ENCODE results near the gene MOB4.
"Not testable (repeated sequence)": the region's sequence is repeated elsewhere in the genome, so short reads cannot be mapped to it uniquely, and the experiment has no call there.

MOB4 gene

DNA sequence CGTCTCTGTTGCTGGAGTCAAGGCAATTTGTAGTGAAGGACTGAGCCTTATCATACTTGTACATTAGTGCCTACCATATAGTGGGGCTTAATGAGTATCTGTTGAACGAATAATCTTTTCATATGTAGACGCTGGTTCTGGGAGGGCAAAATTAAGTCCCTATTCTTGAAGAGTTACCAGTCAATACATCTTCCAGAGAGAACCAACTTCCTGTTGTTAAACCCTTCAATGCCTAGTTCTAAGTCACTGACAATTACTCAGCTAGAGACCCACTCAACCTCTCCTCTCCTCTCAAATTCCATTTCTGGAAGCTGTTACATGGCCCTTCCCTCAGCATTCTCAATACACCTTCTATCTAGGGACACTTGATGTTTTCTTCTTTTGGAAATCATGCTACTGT, 1.1 kb upstream of the MOB4 start:
- Histone ChIP-seq H3K9ac (ENCODE audit: low read depth, low read length) (no peak overlapping the region), H3K9me3 (ENCODE audit: control insufficient read depth, insufficient read depth, low read length) (no peaks in the 10 kb centered on the region), H3K4me1 (ENCODE audit: control insufficient read depth, insufficient read depth, low read length) (peaks cover 14% of the 10 kb centered on the region), H3K36me3 (ENCODE audit: control insufficient read depth, insufficient read depth, low read length) (no peaks in the 10 kb centered on the region), H3K4me3 (ENCODE audit: low read depth, low read length) (peak overlapping the region; percentile 94), H3K27ac (ENCODE audit: low read depth, low read length) (peak overlapping the region; percentile 85), H3K27me3 (ENCODE audit: control insufficient read depth, insufficient read depth, low read length) (no peaks in the 10 kb centered on the region)

DNA sequence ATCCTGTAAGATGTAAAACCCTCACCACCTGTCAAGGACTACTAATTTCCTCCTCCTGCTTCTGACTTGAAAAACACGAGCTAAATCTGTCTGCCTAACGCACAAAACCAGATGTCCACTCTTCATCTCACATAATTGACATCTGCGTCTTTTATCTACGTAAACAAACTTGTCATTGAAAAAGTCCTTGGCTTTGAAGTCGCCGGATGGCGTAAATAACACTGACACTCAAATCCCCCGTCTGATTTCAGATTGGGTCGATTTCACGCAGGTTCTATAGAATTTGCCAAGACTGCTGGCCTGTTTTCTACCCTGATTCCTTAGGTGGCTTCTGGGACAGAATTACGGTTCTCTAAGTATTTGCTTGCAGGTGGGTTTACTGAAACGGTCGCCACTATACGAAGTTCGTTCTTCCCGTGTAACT, 539 bp upstream of the MOB4 start:
- H3K4me3 ChIP-seq (ENCODE audit: low read depth, low read length), result peak overlapping the region; percentile 94
- H3K4me1 ChIP-seq (ENCODE audit: control insufficient read depth, insufficient read depth, low read length), result peaks cover 14% of the 10 kb centered on the region
- no peaks in the 10 kb centered on the region for H3K36me3 ChIP-seq (ENCODE audit: control insufficient read depth, insufficient read depth, low read length)
- no peaks in the 10 kb centered on the region for H3K9me3 ChIP-seq (ENCODE audit: control insufficient read depth, insufficient read depth, low read length)
- H3K9ac ChIP-seq (ENCODE audit: low read depth, low read length), result peak overlapping the region; percentile 43
- no peaks in the 10 kb centered on the region for H3K27me3 ChIP-seq (ENCODE audit: control insufficient read depth, insufficient read depth, low read length)
- peak overlapping the region; percentile 85 for H3K27ac ChIP-seq (ENCODE audit: low read depth, low read length)

DNA sequence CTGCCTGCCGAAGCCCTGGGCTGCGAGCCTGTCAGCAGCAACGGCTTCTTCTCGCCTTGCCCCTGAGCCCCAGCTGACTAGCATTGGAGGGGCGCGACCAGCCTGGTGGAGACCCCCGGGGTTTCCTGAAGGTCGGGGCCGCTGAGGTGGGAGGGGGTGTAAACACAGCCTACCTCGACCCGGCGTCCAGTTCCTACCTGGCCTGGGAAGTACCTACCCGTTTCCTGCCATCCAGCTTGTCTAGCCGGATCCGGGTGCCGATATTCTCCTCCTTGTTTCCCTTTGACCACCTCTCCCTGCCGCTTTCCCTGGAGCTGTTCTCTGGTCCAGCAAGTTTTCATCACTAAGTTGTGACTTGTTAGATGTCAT, 511 bp downstream of the MOB4 start:
- peak overlapping the region; percentile 94 for H3K4me3 ChIP-seq (ENCODE audit: low read depth, low read length)
- no peaks in the 10 kb centered on the region for H3K9me3 ChIP-seq (ENCODE audit: control insufficient read depth, insufficient read depth, low read length)
- H3K9ac ChIP-seq (ENCODE audit: low read depth, low read length), result peak overlapping the region; percentile 86
- H3K27ac ChIP-seq (ENCODE audit: low read depth, low read length), result peak overlapping the region; percentile 85
- H3K36me3 ChIP-seq (ENCODE audit: control insufficient read depth, insufficient read depth, low read length), result no peaks in the 10 kb centered on the region
- H3K4me1 ChIP-seq (ENCODE audit: control insufficient read depth, insufficient read depth, low read length), result peaks cover 14% of the 10 kb centered on the region
- no peaks in the 10 kb centered on the region for H3K27me3 ChIP-seq (ENCODE audit: control insufficient read depth, insufficient read depth, low read length)

DNA sequence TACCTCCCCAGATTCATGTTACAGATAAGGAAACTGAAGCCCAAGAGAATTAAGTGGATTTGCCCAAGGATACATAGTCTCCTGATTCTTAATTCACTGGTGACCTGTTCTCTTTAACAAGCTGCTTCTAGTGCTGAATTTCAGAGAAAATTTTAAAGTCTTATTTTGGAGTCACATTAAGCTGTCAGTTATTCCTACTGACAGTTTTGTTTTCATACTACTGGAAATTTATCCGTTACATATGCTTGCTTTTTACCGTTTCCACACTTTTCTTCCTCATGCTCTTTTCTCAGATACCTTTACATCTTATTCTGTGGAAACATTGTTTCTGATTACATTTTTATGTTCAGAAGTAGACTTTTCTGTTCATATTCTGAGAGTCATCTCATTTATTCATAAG, 1.3 kb downstream of the MOB4 start:
- Histone ChIP-seq H3K4me1 (ENCODE audit: control insufficient read depth, insufficient read depth, low read length) (peaks cover 14% of the 10 kb centered on the region), H3K27me3 (ENCODE audit: control insufficient read depth, insufficient read depth, low read length) (no peaks in the 10 kb centered on the region), H3K9me3 (ENCODE audit: control insufficient read depth, insufficient read depth, low read length) (no peaks in the 10 kb centered on the region), H3K27ac (ENCODE audit: low read depth, low read length) (no peak overlapping the region), H3K9ac (ENCODE audit: low read depth, low read length) (no peak overlapping the region), H3K36me3 (ENCODE audit: control insufficient read depth, insufficient read depth, low read length) (no peaks in the 10 kb centered on the region), H3K4me3 (ENCODE audit: low read depth, low read length) (peak overlapping the region; percentile 94)

DNA sequence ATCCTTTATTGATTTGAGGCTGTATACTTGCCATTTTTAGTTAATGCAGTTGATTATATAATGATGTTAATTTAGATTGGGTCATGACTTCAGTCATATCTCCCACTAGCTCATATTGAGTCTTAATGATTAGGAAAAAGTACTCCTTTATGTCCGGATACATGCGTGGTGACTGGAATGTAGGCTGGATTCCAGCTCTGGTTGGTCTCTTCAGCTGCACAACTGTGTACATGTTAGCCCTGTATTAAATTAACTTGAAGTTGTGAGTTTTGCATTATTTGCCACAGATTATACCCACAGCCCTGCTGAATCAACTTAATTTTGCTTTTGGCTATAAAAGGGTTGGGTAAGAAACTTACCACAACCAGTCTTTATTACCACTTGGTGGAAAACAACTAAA, 22.5 kb downstream of the MOB4 start:
- Histone ChIP-seq H3K27ac (ENCODE audit: low read depth, low read length) (no peak overlapping the region), H3K36me3 (ENCODE audit: control insufficient read depth, insufficient read depth, low read length) (peaks cover 73% of the 10 kb centered on the region), H3K4me1 (ENCODE audit: control insufficient read depth, insufficient read depth, low read length) (no peaks in the 10 kb centered on the region), H3K4me3 (ENCODE audit: low read depth, low read length) (no peak overlapping the region), H3K9ac (ENCODE audit: low read depth, low read length) (no peak overlapping the region), H3K9me3 (ENCODE audit: control insufficient read depth, insufficient read depth, low read length) (no peaks in the 10 kb centered on the region), H3K27me3 (ENCODE audit: control insufficient read depth, insufficient read depth, low read length) (no peaks in the 10 kb centered on the region)

DNA sequence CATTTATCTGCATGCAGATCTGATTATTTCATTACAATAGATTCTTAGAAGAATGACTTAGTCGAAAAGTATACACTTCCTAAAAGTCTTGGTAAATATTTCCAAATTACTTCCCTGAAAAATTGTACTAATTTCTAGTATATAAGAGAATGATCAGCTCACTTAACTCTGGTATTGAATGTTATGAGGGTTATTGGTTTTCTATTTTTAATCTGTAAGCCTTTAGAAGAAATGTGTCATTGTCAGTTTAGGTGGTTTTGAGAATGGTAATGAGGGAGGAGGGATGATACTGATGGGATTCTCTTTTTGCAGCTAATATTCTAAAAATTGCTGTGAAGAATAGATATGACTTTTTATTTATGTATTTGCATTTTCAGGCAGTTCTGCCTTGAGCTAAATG, 23.9 kb downstream of the MOB4 start:
- Histone ChIP-seq H3K9ac (ENCODE audit: low read depth, low read length) (no peak overlapping the region), H3K27ac (ENCODE audit: low read depth, low read length) (no peak overlapping the region), H3K36me3 (ENCODE audit: control insufficient read depth, insufficient read depth, low read length) (peaks cover 79% of the 10 kb centered on the region)

DNA sequence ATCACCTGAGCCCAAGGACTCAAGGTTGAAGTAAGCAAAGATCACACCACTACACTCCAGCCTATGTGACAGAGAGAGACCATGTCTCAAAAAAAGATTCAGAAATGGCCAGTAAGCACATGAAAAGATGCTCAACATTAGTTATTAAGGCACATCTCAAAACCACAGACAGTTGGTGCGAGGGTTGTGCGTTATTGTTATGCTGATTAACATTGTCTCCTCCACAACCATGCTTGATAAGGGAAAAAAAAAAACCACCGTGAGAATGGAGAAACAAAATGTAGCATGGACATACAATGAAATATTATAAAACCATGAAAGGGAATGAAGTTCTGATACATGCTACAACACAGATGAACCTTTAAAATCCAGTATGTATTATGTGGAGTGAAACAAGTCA, 27.3 kb downstream of the MOB4 start:
- no peaks in the 10 kb centered on the region for H3K4me1 ChIP-seq (ENCODE audit: control insufficient read depth, insufficient read depth, low read length)
- H3K9ac ChIP-seq (ENCODE audit: low read depth, low read length), result no peak overlapping the region
- no peaks in the 10 kb centered on the region for H3K9me3 ChIP-seq (ENCODE audit: control insufficient read depth, insufficient read depth, low read length)
- no peaks in the 10 kb centered on the region for H3K27me3 ChIP-seq (ENCODE audit: control insufficient read depth, insufficient read depth, low read length)
- peaks cover 65% of the 10 kb centered on the region for H3K36me3 ChIP-seq (ENCODE audit: control insufficient read depth, insufficient read depth, low read length)
- H3K4me3 ChIP-seq (ENCODE audit: low read depth, low read length), result no peak overlapping the region
- H3K27ac ChIP-seq (ENCODE audit: low read depth, low read length), result no peak overlapping the region

More for the DNA sequence above, 23.9 kb downstream of the MOB4 start:
- Histone ChIP-seq H3K4me3 (ENCODE audit: low read depth, low read length) (no peak overlapping the region), H3K9me3 (ENCODE audit: control insufficient read depth, insufficient read depth, low read length) (no peaks in the 10 kb centered on the region), H3K27me3 (ENCODE audit: control insufficient read depth, insufficient read depth, low read length) (no peaks in the 10 kb centered on the region), H3K4me1 (ENCODE audit: control insufficient read depth, insufficient read depth, low read length) (no peaks in the 10 kb centered on the region)

DNA sequence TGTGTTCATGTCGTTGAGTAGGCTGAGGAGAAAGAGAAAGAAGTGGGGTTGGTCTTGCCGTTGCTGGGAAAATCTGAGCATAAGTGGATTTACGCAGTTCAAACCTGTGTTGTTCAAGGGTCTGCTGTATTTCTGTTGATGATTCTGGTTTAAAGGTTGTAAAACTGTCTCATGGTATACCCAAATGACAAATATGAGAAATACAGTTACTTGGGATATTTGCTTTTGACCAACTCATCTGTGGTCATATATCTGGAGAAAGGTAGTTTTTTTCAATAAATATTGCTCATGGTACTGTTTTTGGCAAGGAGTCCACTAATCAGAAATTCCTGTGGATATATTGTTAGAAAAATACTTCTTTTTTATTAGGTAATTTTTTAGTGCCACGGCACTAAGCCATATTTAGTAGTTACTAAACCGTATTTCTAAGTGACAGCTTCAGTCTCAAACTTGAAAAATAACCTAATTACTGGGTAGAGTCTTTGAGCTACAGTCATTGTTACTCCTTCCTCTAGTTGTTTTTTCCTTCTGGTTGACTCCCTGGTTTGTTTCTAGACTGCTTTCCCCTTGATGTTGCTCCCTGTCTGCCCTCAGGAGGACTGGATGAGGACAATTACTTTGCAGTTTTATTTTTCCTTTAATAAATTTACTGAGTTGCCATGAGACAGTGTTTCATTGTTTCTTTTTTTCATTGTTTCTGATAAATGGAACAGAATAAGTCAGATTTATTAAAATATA, 31.5 kb downstream of the MOB4 start:
- peaks cover 72% of the 10 kb centered on the region for H3K36me3 ChIP-seq (ENCODE audit: control insufficient read depth, insufficient read depth, low read length)
- H3K4me1 ChIP-seq (ENCODE audit: control insufficient read depth, insufficient read depth, low read length), result no peaks in the 10 kb centered on the region
- no peaks in the 10 kb centered on the region for H3K9me3 ChIP-seq (ENCODE audit: control insufficient read depth, insufficient read depth, low read length)
- no peak overlapping the region for H3K27ac ChIP-seq (ENCODE audit: low read depth, low read length)
- H3K9ac ChIP-seq (ENCODE audit: low read depth, low read length), result no peak overlapping the region
- no peaks in the 10 kb centered on the region for H3K27me3 ChIP-seq (ENCODE audit: control insufficient read depth, insufficient read depth, low read length)
- no peak overlapping the region for H3K4me3 ChIP-seq (ENCODE audit: low read depth, low read length)

DNA sequence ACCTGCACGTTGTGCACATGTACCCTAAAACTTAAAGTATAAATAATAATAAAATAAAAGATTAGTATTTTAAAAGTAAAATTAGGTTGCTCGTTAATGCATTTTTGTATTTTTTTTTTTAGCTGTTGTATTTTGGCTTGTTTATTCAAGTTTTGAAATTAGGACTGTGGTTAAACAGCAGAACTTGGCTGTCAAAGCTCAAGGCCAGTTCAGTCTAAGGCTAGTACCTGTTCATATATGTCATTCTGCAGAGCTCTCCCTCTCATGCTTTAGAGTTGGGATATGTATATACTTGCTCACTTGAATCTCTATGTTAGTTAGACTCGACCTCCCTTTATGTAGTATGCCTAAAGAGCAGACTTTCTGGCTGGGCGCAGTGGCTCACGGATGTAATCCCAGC, 32.7 kb downstream of the MOB4 start:
- H3K9ac ChIP-seq (ENCODE audit: low read depth, low read length), result no peak overlapping the region
- H3K27ac ChIP-seq (ENCODE audit: low read depth, low read length), result no peak overlapping the region
- no peaks in the 10 kb centered on the region for H3K9me3 ChIP-seq (ENCODE audit: control insufficient read depth, insufficient read depth, low read length)
- no peaks in the 10 kb centered on the region for H3K4me1 ChIP-seq (ENCODE audit: control insufficient read depth, insufficient read depth, low read length)
- H3K36me3 ChIP-seq (ENCODE audit: control insufficient read depth, insufficient read depth, low read length), result peaks cover 72% of the 10 kb centered on the region
- no peaks in the 10 kb centered on the region for H3K27me3 ChIP-seq (ENCODE audit: control insufficient read depth, insufficient read depth, low read length)
- H3K4me3 ChIP-seq (ENCODE audit: low read depth, low read length), result no peak overlapping the region

DNA sequence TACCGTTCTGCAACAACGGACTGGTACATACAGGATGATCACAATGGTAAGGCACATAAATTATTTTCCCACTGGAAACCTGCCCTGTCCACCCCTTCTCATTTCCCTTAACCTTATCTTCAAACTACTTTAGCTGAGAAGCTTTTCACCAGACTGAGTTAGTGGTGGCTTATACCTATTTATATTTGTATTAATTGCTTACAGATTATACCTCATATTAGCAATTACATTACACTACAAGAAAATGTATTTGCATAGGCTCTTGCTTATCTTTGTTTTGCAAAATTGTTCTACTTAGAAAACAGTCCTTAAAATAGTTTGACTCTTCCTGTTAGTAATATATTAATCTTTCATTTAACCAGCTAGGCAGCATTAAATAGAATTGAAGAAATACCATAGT, 35.4 kb downstream of the MOB4 start:
- peaks cover 62% of the 10 kb centered on the region for H3K36me3 ChIP-seq (ENCODE audit: control insufficient read depth, insufficient read depth, low read length)
- H3K9ac ChIP-seq (ENCODE audit: low read depth, low read length); H3K27ac ChIP-seq (ENCODE audit: low read depth, low read length); H3K4me3 ChIP-seq (ENCODE audit: low read depth, low read length); H3K9me3 ChIP-seq (ENCODE audit: control insufficient read depth, insufficient read depth, low read length); H3K4me1 ChIP-seq (ENCODE audit: control insufficient read depth, insufficient read depth, low read length); H3K27me3 ChIP-seq (ENCODE audit: control insufficient read depth, insufficient read depth, low read length): not testable (repeated sequence)

DNA sequence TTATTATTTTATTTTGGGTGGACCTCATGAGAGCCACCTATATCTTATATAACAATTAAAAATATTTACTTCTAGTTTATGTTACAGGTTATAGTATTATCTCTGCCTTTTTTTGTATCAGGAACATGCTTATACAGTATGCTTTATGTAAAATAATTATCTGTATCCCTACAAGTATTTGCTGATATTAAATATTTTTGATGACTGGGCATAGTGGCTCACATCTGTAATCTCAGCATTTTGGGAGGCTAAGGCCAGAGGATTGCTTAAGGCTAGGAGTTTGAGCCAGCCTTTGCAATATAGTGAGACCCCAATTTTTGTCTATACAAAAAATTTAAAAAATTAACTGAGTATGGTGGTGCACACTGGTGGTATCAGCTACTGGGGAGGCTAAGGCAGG, 39.6 kb downstream of the MOB4 start:
- H3K27me3 ChIP-seq (ENCODE audit: control insufficient read depth, insufficient read depth, low read length), result no peaks in the 10 kb centered on the region
- no peaks in the 10 kb centered on the region for H3K4me1 ChIP-seq (ENCODE audit: control insufficient read depth, insufficient read depth, low read length)
- no peaks in the 10 kb centered on the region for H3K9me3 ChIP-seq (ENCODE audit: control insufficient read depth, insufficient read depth, low read length)
- no peak overlapping the region for H3K27ac ChIP-seq (ENCODE audit: low read depth, low read length)
- H3K9ac ChIP-seq (ENCODE audit: low read depth, low read length), result no peak overlapping the region
- peaks cover 44% of the 10 kb centered on the region for H3K36me3 ChIP-seq (ENCODE audit: control insufficient read depth, insufficient read depth, low read length)
- no peak overlapping the region for H3K4me3 ChIP-seq (ENCODE audit: low read depth, low read length)
